Mammary epithelial cell (primary cell): ENCODE results near the gene ROM1.

ENCODE experiments used
- EZH2 ChIP-seq: IDR thresholded peaks from 2 replicates; pipeline ENCODE4 v1.6.1; 2012; ENCODE audit warnings: low read length, inconsistent platforms, borderline replicate concordance
- TF ChIP-seq, protein P1 (sequence below), 2 donors: IDR thresholded peaks in 1 of 2; conservative IDR thresholded peaks in 1 of 2; 2 replicates each; pipeline ENCODE4 v1.5.1; 2011 to 2012; ENCODE audit warnings: inconsistent platforms in 2 of 2, low read length in 2 of 2, mild to moderate bottlenecking in 2 of 2, control low read depth in 1 of 2, low read depth in 1 of 2; ENCODE audit not compliant: insufficient read depth in 1 of 2; ENCODE audit errors: extremely low read depth in 1 of 2

DNA sequence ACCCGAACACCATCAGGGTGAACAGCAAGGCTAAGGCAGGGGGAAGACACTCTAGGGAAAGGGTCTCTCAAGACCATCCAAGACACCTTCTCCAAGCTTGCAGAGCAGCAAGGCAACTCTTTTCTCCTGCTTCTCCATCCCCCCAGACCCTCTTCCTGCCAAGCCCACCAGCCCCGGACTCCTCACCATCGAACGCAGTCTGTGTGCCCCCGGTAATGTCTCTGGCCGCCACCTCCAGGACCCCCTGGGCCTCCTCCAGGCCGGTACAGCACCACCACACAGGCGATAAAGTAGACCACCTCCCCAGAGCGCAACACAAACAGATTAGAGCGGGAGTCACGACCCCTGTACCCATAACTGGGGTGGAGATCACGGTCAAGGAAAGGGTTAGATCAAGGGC is 4.3 kb upstream of the ROM1 start:
- TF ChIP-seq, protein P1, sequence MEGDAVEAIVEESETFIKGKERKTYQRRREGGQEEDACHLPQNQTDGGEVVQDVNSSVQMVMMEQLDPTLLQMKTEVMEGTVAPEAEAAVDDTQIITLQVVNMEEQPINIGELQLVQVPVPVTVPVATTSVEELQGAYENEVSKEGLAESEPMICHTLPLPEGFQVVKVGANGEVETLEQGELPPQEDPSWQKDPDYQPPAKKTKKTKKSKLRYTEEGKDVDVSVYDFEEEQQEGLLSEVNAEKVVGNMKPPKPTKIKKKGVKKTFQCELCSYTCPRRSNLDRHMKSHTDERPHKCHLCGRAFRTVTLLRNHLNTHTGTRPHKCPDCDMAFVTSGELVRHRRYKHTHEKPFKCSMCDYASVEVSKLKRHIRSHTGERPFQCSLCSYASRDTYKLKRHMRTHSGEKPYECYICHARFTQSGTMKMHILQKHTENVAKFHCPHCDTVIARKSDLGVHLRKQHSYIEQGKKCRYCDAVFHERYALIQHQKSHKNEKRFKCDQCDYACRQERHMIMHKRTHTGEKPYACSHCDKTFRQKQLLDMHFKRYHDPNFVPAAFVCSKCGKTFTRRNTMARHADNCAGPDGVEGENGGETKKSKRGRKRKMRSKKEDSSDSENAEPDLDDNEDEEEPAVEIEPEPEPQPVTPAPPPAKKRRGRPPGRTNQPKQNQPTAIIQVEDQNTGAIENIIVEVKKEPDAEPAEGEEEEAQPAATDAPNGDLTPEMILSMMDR (conservative IDR thresholded peaks at IDR 0.05 in 1 of 2, IDR thresholded peaks at IDR 0.05 in 1 of 2; ENCODE audit: extremely low read depth in 1 of 2, insufficient read depth in 1 of 2, low read depth in 1 of 2, low read length in 2 of 2): no peak
- TF ChIP-seq EZH2: no peak
